Endothelial cell (in vitro differentiated cells): Measurements from ENCODE around the gene FHL1. TPM values are rescaled to one million over a fixed set of nuclear protein-coding genes. Genes with fewer than 3 reads are reported as not detected.

ENCODE experiments used
- DNase-seq: peaks from one replicate; pipeline ENCODE4 v3.0.0; 2021; ENCODE audit warnings: low spot score
- H3K27ac Mint-ChIP-seq: one replicate; pipeline ENCODE4 v1.8.0; 2021; ENCODE audit warnings: mixed read lengths, inconsistent platforms; ENCODE audit not compliant: unreplicated experiment
- H3K27me3 Mint-ChIP-seq: one replicate; pipeline ENCODE4 v1.8.0; 2021; ENCODE audit warnings: mild to moderate bottlenecking, moderate library complexity, mixed read lengths, inconsistent platforms; ENCODE audit not compliant: unreplicated experiment
- H3K36me3 Mint-ChIP-seq: one replicate; pipeline ENCODE4 v1.8.0; 2021; ENCODE audit warnings: mild to moderate bottlenecking, low read depth, mixed read lengths, inconsistent platforms; ENCODE audit not compliant: unreplicated experiment
- H3K4me1 Mint-ChIP-seq: one replicate; pipeline ENCODE4 v1.8.0; 2021; ENCODE audit warnings: mild to moderate bottlenecking, mixed read lengths, inconsistent platforms; ENCODE audit not compliant: unreplicated experiment
- H3K4me3 Mint-ChIP-seq: one replicate; pipeline ENCODE4 v1.8.0; 2021; ENCODE audit warnings: mild to moderate bottlenecking, mixed read lengths, inconsistent platforms; ENCODE audit not compliant: unreplicated experiment
- H3K9me3 Mint-ChIP-seq: one replicate; pipeline ENCODE4 v1.8.0; 2021; ENCODE audit warnings: mixed read lengths, inconsistent platforms; ENCODE audit not compliant: unreplicated experiment
- total RNA-seq: library from RNA; stranded (reverse); fragmentation: NEBNext Ultra II Directional; extraction: Animal tissue kit (Norgen Biotek cat#: 25700); gene quantifications from one replicate; pipeline ENCODE4 v1.2.1, GENCODE V29; 2021; ENCODE audit not compliant: unreplicated experiment
- TF ChIP-seq, protein P1 (sequence below): fragments of 200-600 bp; sonication (generic); IDR thresholded peaks from one replicate; pipeline ENCODE4 v1.5.0; 2021; ENCODE audit warnings: antibody characterized with exemption; ENCODE audit not compliant: unreplicated experiment

Gene FHL1
- total RNA-seq, 1 donor from 2014 or later, result 5.6 TPM

- Mint-ChIP-seq H3K4me3 (no peak overlapping the region), H3K9me3 (no peaks in the 10 kb centered on the region), H3K27ac (no peak overlapping the region), H3K36me3 (no peaks in the 10 kb centered on the region), H3K4me1 (no peaks in the 10 kb centered on the region), H3K27me3 (no peaks in the 10 kb centered on the region)
- TF ChIP-seq, protein P1, sequence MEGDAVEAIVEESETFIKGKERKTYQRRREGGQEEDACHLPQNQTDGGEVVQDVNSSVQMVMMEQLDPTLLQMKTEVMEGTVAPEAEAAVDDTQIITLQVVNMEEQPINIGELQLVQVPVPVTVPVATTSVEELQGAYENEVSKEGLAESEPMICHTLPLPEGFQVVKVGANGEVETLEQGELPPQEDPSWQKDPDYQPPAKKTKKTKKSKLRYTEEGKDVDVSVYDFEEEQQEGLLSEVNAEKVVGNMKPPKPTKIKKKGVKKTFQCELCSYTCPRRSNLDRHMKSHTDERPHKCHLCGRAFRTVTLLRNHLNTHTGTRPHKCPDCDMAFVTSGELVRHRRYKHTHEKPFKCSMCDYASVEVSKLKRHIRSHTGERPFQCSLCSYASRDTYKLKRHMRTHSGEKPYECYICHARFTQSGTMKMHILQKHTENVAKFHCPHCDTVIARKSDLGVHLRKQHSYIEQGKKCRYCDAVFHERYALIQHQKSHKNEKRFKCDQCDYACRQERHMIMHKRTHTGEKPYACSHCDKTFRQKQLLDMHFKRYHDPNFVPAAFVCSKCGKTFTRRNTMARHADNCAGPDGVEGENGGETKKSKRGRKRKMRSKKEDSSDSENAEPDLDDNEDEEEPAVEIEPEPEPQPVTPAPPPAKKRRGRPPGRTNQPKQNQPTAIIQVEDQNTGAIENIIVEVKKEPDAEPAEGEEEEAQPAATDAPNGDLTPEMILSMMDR, result no peak
- DNase-seq, result no peak
Measured at GRCh38 chrX:136171420-136171819, 24.1 kb downstream of the FHL1 start.

DNA sequence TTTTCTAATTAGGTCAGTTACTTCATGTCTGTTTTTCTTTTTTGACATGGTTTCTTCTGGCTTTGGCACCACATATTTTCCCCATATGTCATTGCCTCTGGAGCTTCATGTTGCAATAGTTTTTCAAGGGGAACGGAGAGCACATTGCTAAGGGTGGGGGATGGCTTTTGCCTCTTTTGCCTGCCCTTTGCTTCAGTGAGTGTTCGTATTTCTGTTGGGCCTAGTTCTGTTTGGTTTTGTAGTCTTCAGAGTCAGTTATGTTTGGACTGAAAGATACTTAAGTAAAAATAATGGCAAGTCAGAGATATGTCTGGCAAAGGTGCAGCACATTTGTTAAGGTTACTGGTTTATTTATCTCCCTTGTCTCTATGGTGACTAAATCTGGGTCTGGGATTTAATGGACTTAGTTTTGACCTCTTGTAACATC, 29.1 kb downstream of the FHL1 start:
- H3K4me3 Mint-ChIP-seq, result no peak overlapping the region
- no peaks in the 10 kb centered on the region for H3K9me3 Mint-ChIP-seq
- TF ChIP-seq, protein P1, result no peak
- no peaks in the 10 kb centered on the region for H3K27me3 Mint-ChIP-seq
- no peaks in the 10 kb centered on the region for H3K36me3 Mint-ChIP-seq
- H3K4me1 Mint-ChIP-seq, result no peaks in the 10 kb centered on the region
- H3K27ac Mint-ChIP-seq, result no peak overlapping the region
- DNase-seq, result no peak

DNA sequence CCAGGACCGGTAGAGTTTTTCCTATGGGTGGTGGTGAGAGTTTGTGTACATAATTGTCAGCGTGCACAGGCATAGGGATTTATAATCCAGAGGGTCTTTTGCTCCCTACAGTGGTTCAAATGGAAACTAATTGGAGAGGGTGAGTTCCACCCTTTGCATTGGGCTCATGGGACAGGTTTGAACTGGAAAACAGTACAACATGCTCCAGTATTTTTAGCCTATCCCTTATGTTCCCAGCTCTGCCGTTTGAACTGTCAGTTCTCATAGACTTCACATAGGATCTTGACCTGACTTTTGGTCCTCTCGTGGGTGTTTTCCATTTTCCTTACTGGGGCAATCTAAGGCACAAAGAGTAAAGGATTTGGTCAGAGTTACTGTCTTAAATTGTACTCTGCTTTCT, 31.8 kb downstream of the FHL1 start:
- H3K27me3 Mint-ChIP-seq, result no peaks in the 10 kb centered on the region
- H3K27ac Mint-ChIP-seq, result no peak overlapping the region
- no peak for DNase-seq
- no peak overlapping the region for H3K4me3 Mint-ChIP-seq
- no peaks in the 10 kb centered on the region for H3K4me1 Mint-ChIP-seq
- TF ChIP-seq, protein P1, result no peak
- no peaks in the 10 kb centered on the region for H3K36me3 Mint-ChIP-seq
- H3K9me3 Mint-ChIP-seq, result no peaks in the 10 kb centered on the region

DNA sequence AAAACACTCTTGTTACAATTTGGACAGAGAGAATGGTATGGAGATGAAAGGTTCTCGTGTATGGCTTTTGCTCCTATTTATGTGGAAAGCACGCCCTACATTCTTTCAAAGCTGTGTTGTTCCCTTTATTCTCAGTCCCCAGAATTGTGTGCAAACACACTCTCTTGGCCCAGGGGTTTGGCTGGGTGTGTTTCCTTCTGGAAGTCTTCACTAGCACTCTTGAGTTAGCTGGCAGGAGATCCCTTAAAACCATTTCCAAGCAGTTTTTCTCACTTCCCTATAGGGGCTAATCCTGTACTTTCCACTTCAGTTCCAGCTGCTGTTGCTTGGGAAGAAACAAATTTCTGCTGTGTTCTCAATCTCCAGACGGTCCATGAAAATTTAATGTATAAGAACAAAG, 35.1 kb downstream of the FHL1 start:
- no peak overlapping the region for H3K4me3 Mint-ChIP-seq
- H3K4me1 Mint-ChIP-seq, result no peaks in the 10 kb centered on the region
- no peak overlapping the region for H3K27ac Mint-ChIP-seq
- no peaks in the 10 kb centered on the region for H3K9me3 Mint-ChIP-seq
- H3K27me3 Mint-ChIP-seq, result no peaks in the 10 kb centered on the region
- DNase-seq, result no peak
- H3K36me3 Mint-ChIP-seq, result no peaks in the 10 kb centered on the region
- TF ChIP-seq, protein P1, result no peak

- no peak for DNase-seq
- H3K4me1 Mint-ChIP-seq, result no peaks in the 10 kb centered on the region
- H3K9me3 Mint-ChIP-seq, result no peaks in the 10 kb centered on the region
- TF ChIP-seq, protein P1, result no peak
- no peaks in the 10 kb centered on the region for H3K27me3 Mint-ChIP-seq
- H3K4me3 Mint-ChIP-seq, result no peak overlapping the region
- H3K27ac Mint-ChIP-seq, result no peak overlapping the region
- H3K36me3 Mint-ChIP-seq, result no peaks in the 10 kb centered on the region
Measured at GRCh38 chrX:136183172-136183571, 35.8 kb downstream of the FHL1 start.
